ENCODE results near the gene SRGAP3.

- TF ChIP-seq CTCF (IDR thresholded peaks at IDR 0.05) (no peak), POLR2A (IDR thresholded peaks at IDR 0.05) (no peak)
These were observed 204.1 kb downstream of the SRGAP3 start for GRCh38 chr3:9045371-9045770.
